A172 (cell line): Measurements from ENCODE around the gene RDH12. TPM values are rescaled to one million over a fixed set of nuclear protein-coding genes. Genes with fewer than 3 reads are reported as not detected.

Source experiments
- DNase-seq: peaks from one replicate; pipeline ENCODE4 v3.0.0-alpha.2; 2015; ENCODE audit warnings: low spot score
- total RNA-seq: library from RNA; depleted of rRNA; stranded (reverse); fragments of >200 nt; shearing (Covaris generic); gene quantifications from 2 replicates; pipeline ENCODE4 v1.2.3, GENCODE V29; 2014; rRNA removed

The RDH12 gene
- total RNA-seq, 1 experiment from 2014 or later: not detected

- DNase-seq: no peak
Observed at GRCh38 chr14:67748312-67748711, 46.6 kb downstream of the RDH12 start.

GRCh38 chr14:67749341-67750084 lies 47.8 kb downstream of the RDH12 start:
- DNase-seq: no peak

DNA sequence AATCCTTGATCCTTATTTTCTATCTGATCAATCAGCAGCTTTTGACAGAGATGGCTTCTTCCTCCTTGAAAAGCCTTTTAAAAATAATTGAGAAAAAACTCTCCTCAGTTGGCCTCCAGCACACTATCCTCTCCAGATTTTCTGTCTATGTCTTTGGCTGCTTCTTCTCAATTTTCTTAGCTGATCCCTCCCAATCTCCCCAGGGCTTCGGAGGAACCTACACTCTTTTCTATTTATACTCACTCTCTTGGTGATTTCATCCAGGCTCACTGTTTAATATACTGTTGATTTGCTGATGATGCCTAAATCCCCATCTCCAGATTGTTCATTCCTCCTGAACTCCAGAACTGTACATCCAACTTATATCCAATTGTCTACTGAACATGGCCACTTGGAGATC lies 54.8 kb downstream of the RDH12 start:
- DNase-seq: no peak

- DNase-seq: no peak
Observed at GRCh38 chr14:67757175-67757574, 55.5 kb downstream of the RDH12 start.

DNA sequence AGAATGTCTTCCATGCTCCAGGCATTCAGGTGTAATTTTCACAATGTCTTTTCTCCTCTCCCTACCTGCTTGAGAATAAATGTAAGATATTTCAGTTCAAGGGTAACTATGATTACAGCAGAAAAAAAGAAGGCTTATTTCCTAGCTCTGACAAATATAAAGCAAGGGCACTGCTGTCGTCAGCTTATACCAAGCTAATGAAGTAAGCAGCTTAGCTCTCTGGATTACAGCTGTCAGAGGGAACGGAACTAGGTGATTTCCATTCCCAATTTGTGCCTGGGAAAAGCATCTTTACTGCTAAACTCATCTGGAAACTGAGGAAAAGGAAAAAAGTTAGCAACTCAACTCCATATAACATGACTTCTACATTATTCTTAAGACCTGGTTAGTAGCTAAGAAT lies 58.2 kb downstream of the RDH12 start:
- DNase-seq: no peak

GRCh38 chr14:67762051-67762450 lies 60.4 kb downstream of the RDH12 start:
- DNase-seq: no peak

DNA sequence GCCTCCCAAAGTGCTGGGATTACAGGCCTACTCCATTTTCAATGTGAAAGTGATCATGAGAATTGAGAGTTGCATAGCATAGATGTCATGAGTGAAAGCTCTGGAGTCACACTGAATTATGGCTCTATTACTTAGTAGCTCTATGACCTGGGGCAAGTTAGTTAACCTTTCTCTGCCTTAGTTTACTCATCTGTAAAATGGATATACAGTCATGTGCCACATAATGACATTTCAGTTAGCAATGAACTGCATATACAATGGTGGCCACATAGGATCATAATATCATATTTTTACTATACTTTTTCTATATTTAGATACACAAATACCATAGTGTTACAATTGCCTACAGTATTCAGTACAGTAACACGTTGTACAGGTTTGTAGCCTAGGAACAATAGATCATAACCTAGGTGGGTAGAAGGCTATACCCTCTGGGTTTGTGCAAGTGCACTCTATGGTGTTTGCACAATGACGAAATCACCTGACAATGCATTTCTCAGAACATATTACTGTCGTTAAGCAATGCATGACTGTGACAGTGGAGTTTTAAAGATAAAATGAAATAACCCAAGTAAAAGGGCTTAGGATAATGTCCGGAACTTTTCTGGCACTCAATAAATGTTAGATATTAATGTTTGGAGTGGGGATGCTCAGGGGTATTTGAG lies 61.6 kb downstream of the RDH12 start:
- DNase-seq: no peak

DNA sequence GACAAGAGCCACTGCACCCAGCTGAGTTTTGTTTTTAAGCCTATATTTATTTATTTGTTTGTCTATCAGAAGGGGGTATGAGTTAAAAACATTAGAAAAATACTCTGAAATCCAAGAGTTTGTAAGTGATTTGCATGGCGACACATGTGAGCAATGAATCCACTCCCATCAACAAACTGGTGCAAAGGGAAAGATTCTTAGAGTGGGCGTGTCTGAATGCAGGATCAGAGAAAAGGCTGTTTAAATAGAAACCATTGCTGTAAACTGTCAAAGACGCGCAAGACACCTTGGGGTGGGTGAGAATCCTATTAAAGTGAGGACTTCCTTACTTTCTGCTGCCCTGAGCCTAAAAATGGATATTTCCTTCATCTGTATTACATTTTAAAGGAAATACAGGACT lies 62.8 kb downstream of the RDH12 start:
- no peak for DNase-seq

GRCh38 chr14:67765192-67765834 lies 63.6 kb downstream of the RDH12 start:
- no peak for DNase-seq

- DNase-seq: no peak
Observed at GRCh38 chr14:67766035-67766680, 64.5 kb downstream of the RDH12 start.

GRCh38 chr14:67768219-67768618 lies 66.5 kb downstream of the RDH12 start:
- DNase-seq: no peak

DNA sequence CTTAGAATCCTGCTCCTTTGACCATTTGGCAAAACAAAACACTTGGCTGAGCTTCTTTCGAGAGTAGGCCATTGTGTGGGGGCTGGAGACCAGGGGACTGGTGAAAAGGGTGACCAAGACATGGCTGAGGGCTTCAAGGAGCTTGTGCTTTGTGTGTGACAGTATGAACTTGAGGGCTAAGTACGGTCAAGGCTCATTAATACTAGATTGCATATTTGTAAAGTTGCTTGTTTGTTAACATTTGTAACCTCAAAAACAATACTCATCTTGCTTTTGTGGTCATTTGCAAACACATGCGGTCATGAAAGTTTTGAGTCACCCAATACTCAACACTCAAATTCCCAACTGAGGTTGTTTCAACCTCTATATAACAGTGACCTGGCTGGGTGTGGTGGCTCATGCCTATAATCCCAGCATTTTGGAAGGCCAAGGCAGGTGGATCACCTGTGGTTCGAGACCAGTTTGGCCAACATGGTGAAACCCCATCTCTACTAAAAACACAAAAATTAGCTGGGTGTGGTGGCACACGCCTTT lies 72.2 kb downstream of the RDH12 start:
- no peak for DNase-seq

DNA sequence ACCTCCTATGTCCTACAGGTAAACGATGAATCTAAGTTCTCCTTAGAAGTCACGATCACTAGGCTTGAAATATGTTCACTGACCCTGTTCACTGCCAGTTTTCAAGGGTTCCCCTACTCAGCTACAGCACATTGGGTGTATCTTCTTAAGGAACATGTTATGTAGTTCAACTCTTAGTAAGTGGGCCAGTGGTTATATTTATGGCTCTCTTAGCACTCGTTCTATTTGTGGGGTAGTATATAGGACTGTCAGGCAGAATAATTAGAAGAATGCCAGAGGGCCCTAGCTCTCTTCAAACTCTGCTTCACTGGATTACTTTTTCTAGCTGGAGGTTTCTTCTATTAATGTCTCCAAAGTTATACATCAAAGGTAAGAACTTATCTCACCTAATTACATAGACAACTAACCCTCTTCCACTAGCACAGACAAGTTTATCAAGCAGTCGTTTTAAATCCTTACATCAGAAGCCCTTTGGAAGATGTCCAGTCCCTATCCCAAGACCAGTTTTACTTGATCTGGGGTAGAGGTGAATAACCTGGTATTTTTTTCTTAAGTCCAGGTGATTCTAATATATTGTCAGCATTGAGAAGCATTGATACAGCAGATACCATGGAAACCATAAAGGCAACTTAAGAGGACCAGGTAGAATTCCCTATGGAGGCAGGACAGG lies 75.1 kb downstream of the RDH12 start:
- DNase-seq: no peak

GRCh38 chr14:67778792-67779191 lies 77.1 kb downstream of the RDH12 start:
- DNase-seq: no peak

GRCh38 chr14:67782090-67782489 lies 80.4 kb downstream of the RDH12 start:
- DNase-seq: no peak

Other genes starting within 250 kb of the RDH12 start
- gene TMEM229B, start 213.2 kb upstream of the RDH12 start, total RNA-seq: 2.0 and 3.1 TPM in 2 replicates
- gene PLEKHH1, start 168.6 kb upstream of the RDH12 start, total RNA-seq: 1.3 and 5.0 TPM in 2 replicates
- 11.5 and 18.6 TPM in 2 replicates for gene PIGH, start 101.6 kb upstream of the RDH12 start, total RNA-seq
- gene ARG2, start 82.0 kb upstream of the RDH12 start, total RNA-seq: 2.4 and 2.9 TPM in 2 replicates
- 27.7 and 28.4 TPM in 2 replicates for gene VTI1B, start 27.3 kb upstream of the RDH12 start, total RNA-seq
- 44.1 and 45.8 TPM in 2 replicates for gene RDH11, start 6.1 kb upstream of the RDH12 start, total RNA-seq
- 6.7 and 8.2 TPM in 2 replicates for gene ZFYVE26, start 114.7 kb downstream of the RDH12 start, total RNA-seq
- gene RAD51B, start 117.9 kb downstream of the RDH12 start, total RNA-seq: 17.6 and 38.2 TPM in 2 replicates